ENCODE data around the gene TBX5.

The TBX5 gene

GRCh38 chr12:114439261-114439683 is 33.3 kb upstream of the TBX5 start:
- DNase-seq = no peak
- H3K9me3 ChIP-seq (ENCODE audit: insufficient read depth, low read length, severe bottlenecking) = no peaks in the 10 kb centered on the region
- peaks cover 3% of the 10 kb centered on the region for H3K27me3 ChIP-seq (ENCODE audit: insufficient read depth, low read length, poor library complexity)
- no peaks in the 10 kb centered on the region for H4K20me1 ChIP-seq (ENCODE audit: insufficient read depth, low read length)
- H3K79me2 ChIP-seq (ENCODE audit: insufficient read depth, low read length) = no peaks in the 10 kb centered on the region
- H3K27ac ChIP-seq (ENCODE audit: low read length) = no peak overlapping the region
- H3K4me1 ChIP-seq (ENCODE audit: insufficient read depth, low read length) = no peaks in the 10 kb centered on the region
- TF ChIP-seq EZH2 (IDR thresholded peaks at IDR 0.05; ENCODE audit: borderline replicate concordance, low read depth, low read length, severe bottlenecking) (no peak), CTCF (IDR thresholded peaks at IDR 0.05; ENCODE audit: borderline replicate concordance, extremely low read depth, low read length, poor library complexity, severe bottlenecking) (no peak)
- ATAC-seq (ENCODE audit: insufficient read depth, low read depth) = no peak
- no peaks in the 10 kb centered on the region for H3K36me3 ChIP-seq (ENCODE audit: insufficient read depth, low read length)
- H3K9ac ChIP-seq (ENCODE audit: low read depth, low read length) = no peak overlapping the region
- H3K4me3 ChIP-seq (ENCODE audit: low read depth in 1 of 2, low read length in 2 of 2) = no peak overlapping the region
- H2AFZ ChIP-seq (ENCODE audit: low read depth, low read length) = no peak overlapping the region
- no peak overlapping the region for H3K4me2 ChIP-seq (ENCODE audit: insufficient read depth, low read length)

GRCh38 chr12:114438635-114439256 is 32.8 kb upstream of the TBX5 start:
- no peak for TF ChIP-seq EZH2 (IDR thresholded peaks at IDR 0.05; ENCODE audit: borderline replicate concordance, low read depth, low read length, severe bottlenecking)
- TF ChIP-seq CTCF (IDR thresholded peaks at IDR 0.05; ENCODE audit: borderline replicate concordance, extremely low read depth, low read length, poor library complexity, severe bottlenecking) = no peak
- Histone ChIP-seq H2AFZ (ENCODE audit: low read depth, low read length) (no peak overlapping the region), H4K20me1 (ENCODE audit: insufficient read depth, low read length) (no peaks in the 10 kb centered on the region), H3K36me3 (ENCODE audit: insufficient read depth, low read length) (no peaks in the 10 kb centered on the region), H3K4me2 (ENCODE audit: insufficient read depth, low read length) (no peak overlapping the region), H3K79me2 (ENCODE audit: insufficient read depth, low read length) (no peaks in the 10 kb centered on the region), H3K4me3 (ENCODE audit: low read depth in 1 of 2, low read length in 2 of 2) (no peak overlapping the region), H3K9ac (ENCODE audit: low read depth, low read length) (no peak overlapping the region), H3K27me3 (ENCODE audit: insufficient read depth, low read length, poor library complexity) (peaks cover 3% of the 10 kb centered on the region), H3K27ac (ENCODE audit: low read length) (no peak overlapping the region), H3K9me3 (ENCODE audit: insufficient read depth, low read length, severe bottlenecking) (no peaks in the 10 kb centered on the region), H3K4me1 (ENCODE audit: insufficient read depth, low read length) (no peaks in the 10 kb centered on the region)
- DNase-seq (no peak), ATAC-seq (ENCODE audit: insufficient read depth, low read depth) (no peak)

- Histone ChIP-seq H3K9ac (ENCODE audit: low read depth, low read length) (no peak overlapping the region), H3K79me2 (ENCODE audit: insufficient read depth, low read length) (no peaks in the 10 kb centered on the region), H3K27ac (ENCODE audit: low read length) (no peak overlapping the region), H3K9me3 (ENCODE audit: insufficient read depth, low read length, severe bottlenecking) (no peaks in the 10 kb centered on the region), H2AFZ (ENCODE audit: low read depth, low read length) (no peak overlapping the region), H3K36me3 (ENCODE audit: insufficient read depth, low read length) (no peaks in the 10 kb centered on the region), H4K20me1 (ENCODE audit: insufficient read depth, low read length) (no peaks in the 10 kb centered on the region), H3K4me1 (ENCODE audit: insufficient read depth, low read length) (no peaks in the 10 kb centered on the region), H3K4me3 (ENCODE audit: low read depth in 1 of 2, low read length in 2 of 2) (no peak overlapping the region), H3K27me3 (ENCODE audit: insufficient read depth, low read length, poor library complexity) (peaks cover 3% of the 10 kb centered on the region), H3K4me2 (ENCODE audit: insufficient read depth, low read length) (no peak overlapping the region)
- ATAC-seq (ENCODE audit: insufficient read depth, low read depth) (no peak), DNase-seq (no peak)
- no peak for TF ChIP-seq CTCF (IDR thresholded peaks at IDR 0.05; ENCODE audit: borderline replicate concordance, extremely low read depth, low read length, poor library complexity, severe bottlenecking)
- TF ChIP-seq EZH2 (IDR thresholded peaks at IDR 0.05; ENCODE audit: borderline replicate concordance, low read depth, low read length, severe bottlenecking) = no peak
These were observed 28.4 kb upstream of the TBX5 start for GRCh38 chr12:114434341-114434740.
